HepG2 (cell line): ENCODE data around the gene SNX6. TPM values are rescaled to one million over a fixed set of nuclear protein-coding genes. Genes with fewer than 3 reads are reported as not detected.

Source experiments
- DMAP1 ChIP-seq: IDR thresholded peaks from 2 replicates; pipeline ENCODE4 v1.6.1; 2016
- ETV5 ChIP-seq: IDR thresholded peaks from 2 replicates; pipeline ENCODE4 v1.6.1; 2018; ENCODE audit warnings: missing biosample characterization, missing genetic modification reagents, inconsistent platforms, borderline replicate concordance
- FOXP1 ChIP-seq, 2 experiments: fragments of 450-650 bp in 1 of 2; IDR thresholded peaks; 2 replicates each; pipeline ENCODE4 v1.6.1; 2017 to 2018; ENCODE audit warnings: antibody characterized with exemption in 1 of 2
- KDM2A ChIP-seq: sonication (generic); formaldehyde crosslinking; IDR thresholded peaks from 2 replicates; pipeline ENCODE4 v1.4.0; 2020; ENCODE audit warnings: low read depth, missing genetic modification reagents, borderline replicate concordance
- NAIF1 ChIP-seq: sonication (generic); formaldehyde crosslinking; IDR thresholded peaks from 2 replicates; pipeline ENCODE4 v1.5.0; 2020; ENCODE audit warnings: mild to moderate bottlenecking, missing genetic modification reagents, borderline replicate concordance
- TAF1 ChIP-seq: sonication (generic); formaldehyde crosslinking; IDR thresholded peaks from 2 replicates; pipeline ENCODE4 v1.4.0; 2020; ENCODE audit warnings: missing genetic modification reagents
- ZBTB44 ChIP-seq: sonication (generic); formaldehyde crosslinking; IDR thresholded peaks from 2 replicates; pipeline ENCODE4 v1.4.0; 2020; ENCODE audit warnings: missing genetic modification reagents
- ZNF264 ChIP-seq: sonication (generic); formaldehyde crosslinking; IDR thresholded peaks from 2 replicates; pipeline ENCODE4 v1.4.0; 2020; ENCODE audit warnings: missing genetic modification reagents
- ZNF30 ChIP-seq: sonication (generic); formaldehyde crosslinking; IDR thresholded peaks from 2 replicates; pipeline ENCODE4 v1.5.0; 2020; ENCODE audit warnings: mild to moderate bottlenecking, missing genetic modification reagents
- ZNF414 ChIP-seq: sonication (generic); formaldehyde crosslinking; IDR thresholded peaks from 2 replicates; pipeline ENCODE4 v1.5.0; 2020; ENCODE audit warnings: missing genetic modification reagents
- ZNF432 ChIP-seq: sonication (generic); formaldehyde crosslinking; IDR thresholded peaks from 2 replicates; pipeline ENCODE4 v1.5.0; 2020; ENCODE audit warnings: missing genetic modification reagents, mild to moderate bottlenecking, borderline replicate concordance
- ZNF646 ChIP-seq: sonication (generic); formaldehyde crosslinking; IDR thresholded peaks from 2 replicates; pipeline ENCODE4 v1.9.0; 2021; ENCODE audit warnings: mild to moderate bottlenecking, missing genetic modification reagents
- ZNF709 ChIP-seq: sonication (generic); formaldehyde crosslinking; IDR thresholded peaks from 2 replicates; pipeline ENCODE4 v1.5.0; 2020; ENCODE audit warnings: mild to moderate bottlenecking, missing genetic modification reagents
- ZNF746 ChIP-seq: sonication (generic); formaldehyde crosslinking; IDR thresholded peaks from 2 replicates; pipeline ENCODE4 v1.8.0; 2022; ENCODE audit warnings: mild to moderate bottlenecking, missing genetic modification reagents
- polyA plus RNA-seq, 8 experiments: library from polyadenylated mRNA; depleted of rRNA in 3 of 8; stranded (reverse) in 7 of 8; unstranded in 1 of 8; fragments of >200 nt; fragmentation: Illumina TruSeq in 4 of 8; extraction: Trizol in 4 of 8; gene quantifications; 2 replicates each; pipeline versions ENCODE4 v1.2.1 to v1.2.3, GENCODE V29; 2011 to 2016; ENCODE audit warnings: low read depth in 4 of 8, missing spikeins in 1 of 8, mixed read lengths in 1 of 8; ENCODE audit not compliant: insufficient read depth in 1 of 8
- total RNA-seq, 5 experiments: library from RNA; depleted of rRNA; stranded (reverse); fragments of >200 nt; fragmentation: Illumina TruSeq; extraction: Trizol; gene quantifications; 2 replicates each; pipeline ENCODE4 v1.2.3, GENCODE V29; 2016; ENCODE audit warnings: low read depth in 1 of 5
- TF ChIP-seq, protein P1 (sequence below): sonication (generic); formaldehyde crosslinking; IDR thresholded peaks from 2 replicates; pipeline ENCODE4 v1.5.0; 2020; ENCODE audit warnings: missing genetic modification reagents
- TF ChIP-seq, protein P2 (sequence below): sonication (generic); formaldehyde crosslinking; IDR thresholded peaks from 2 replicates; pipeline ENCODE4 v1.4.0; 2020; ENCODE audit warnings: missing genetic modification reagents, low read depth, mild to moderate bottlenecking, borderline replicate concordance
- TF ChIP-seq, protein P3 (sequence below): sonication (generic); formaldehyde crosslinking; IDR thresholded peaks from 2 replicates; pipeline ENCODE4 v1.8.0; 2022; ENCODE audit warnings: mild to moderate bottlenecking, missing genetic modification reagents, borderline replicate concordance

Gene SNX6
- total and polyA plus RNA-seq, 2 of the 13 experiments (the other 11 are each of a cell fraction or from before 2014, with no cell fraction given): 92.3 to 169 TPM

DNA sequence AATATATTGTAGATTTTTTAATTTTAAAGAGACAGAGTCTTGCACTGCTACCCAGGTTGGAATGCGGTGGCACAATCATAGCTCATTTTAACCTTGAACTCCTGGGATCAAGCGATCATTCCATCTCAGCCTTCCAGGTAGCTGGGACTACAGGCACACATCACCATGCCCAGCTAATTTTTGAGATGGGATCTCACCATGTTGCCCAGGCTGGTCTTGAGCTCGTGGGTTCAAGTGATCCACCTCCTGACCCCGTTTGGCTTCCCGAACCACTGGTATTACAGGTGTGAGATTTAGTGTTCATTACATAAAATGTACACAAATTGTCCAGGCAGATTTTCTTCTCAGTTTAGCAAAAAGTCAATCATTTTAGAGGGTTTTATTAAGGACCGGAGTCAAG lies 13.6 kb downstream of the SNX6 start (continued):
- TF ChIP-seq ZNF646 (CRISPR knock-in tag) (no peak), ZNF30 (CRISPR knock-in tag) (no peak), TAF1 (CRISPR knock-in tag) (no peak), NAIF1 (CRISPR knock-in tag) (no peak), DMAP1 (CRISPR knock-in tag) (no peak), ZBTB44 (no peak), ZNF414 (CRISPR knock-in tag) (no peak), ZNF432 (CRISPR knock-in tag) (no peak), ZNF746 (CRISPR knock-in tag) (no peak), ETV5 (no peak), ZNF709 (no peak; the same call in 1 of the 2 replicates), FOXP1 (IDR thresholded peaks at IDR 0.05) (no peak), FOXP1 (CRISPR knock-in tag; IDR thresholded peaks at IDR 0.05) (no peak), ZNF264 (no peak), KDM2A (CRISPR knock-in tag) (no peak)
- TF ChIP-seq, protein P1, sequence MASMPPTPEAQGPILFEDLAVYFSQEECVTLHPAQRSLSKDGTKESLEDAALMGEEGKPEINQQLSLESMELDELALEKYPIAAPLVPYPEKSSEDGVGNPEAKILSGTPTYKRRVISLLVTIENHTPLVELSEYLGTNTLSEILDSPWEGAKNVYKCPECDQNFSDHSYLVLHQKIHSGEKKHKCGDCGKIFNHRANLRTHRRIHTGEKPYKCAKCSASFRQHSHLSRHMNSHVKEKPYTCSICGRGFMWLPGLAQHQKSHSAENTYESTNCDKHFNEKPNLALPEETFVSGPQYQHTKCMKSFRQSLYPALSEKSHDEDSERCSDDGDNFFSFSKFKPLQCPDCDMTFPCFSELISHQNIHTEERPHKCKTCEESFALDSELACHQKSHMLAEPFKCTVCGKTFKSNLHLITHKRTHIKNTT (CRISPR knock-in tag): no peak
- TF ChIP-seq, protein P2, sequence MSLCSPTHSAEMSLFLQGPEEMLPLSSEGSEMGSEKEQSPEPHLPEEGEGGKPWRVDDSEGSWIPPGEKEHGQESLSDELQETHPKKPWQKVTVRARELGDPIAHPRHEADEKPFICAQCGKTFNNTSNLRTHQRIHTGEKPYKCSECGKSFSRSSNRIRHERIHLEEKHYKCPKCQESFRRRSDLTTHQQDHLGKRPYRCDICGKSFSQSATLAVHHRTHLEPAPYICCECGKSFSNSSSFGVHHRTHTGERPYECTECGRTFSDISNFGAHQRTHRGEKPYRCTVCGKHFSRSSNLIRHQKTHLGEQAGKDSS: no peak
- TF ChIP-seq, protein P3, sequence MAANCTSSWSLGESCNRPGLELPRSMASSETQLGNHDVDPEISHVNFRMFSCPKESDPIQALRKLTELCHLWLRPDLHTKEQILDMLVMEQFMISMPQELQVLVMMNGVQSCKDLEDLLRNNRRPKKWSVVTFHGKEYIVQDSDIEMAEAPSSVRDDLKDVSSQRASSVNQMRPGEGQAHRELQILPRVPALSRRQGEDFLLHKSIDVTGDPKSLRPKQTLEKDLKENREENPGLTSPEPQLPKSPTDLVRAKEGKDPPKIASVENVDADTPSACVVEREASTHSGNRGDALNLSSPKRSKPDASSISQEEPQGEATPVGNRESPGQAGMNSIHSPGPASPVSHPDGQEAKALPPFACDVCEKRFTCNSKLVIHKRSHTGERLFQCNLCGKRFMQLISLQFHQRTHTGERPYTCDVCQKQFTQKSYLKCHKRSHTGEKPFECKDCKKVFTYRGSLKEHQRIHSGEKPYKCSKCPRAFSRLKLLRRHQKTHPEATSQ: no peak
